Activated naive CD4-positive, alpha-beta T cell treated with anti-CD3 and anti-CD28 coated beads, Interleukin-2, amount 50 U/mL, for 72 hours (primary cell): ENCODE results near the gene MDM2. TPM values are rescaled to one million over a fixed set of nuclear protein-coding genes. Genes with fewer than 3 reads are reported as not detected.
"Not testable (repeated sequence)": the region's sequence is repeated elsewhere in the genome, so short reads cannot be mapped to it uniquely, and the experiment has no call there.

Experiments used
- ATAC-seq, 2 donors: fragments of 150-1000 bp; cut with Tn5 transposase; 2 replicates each; pipeline ENCODE4 v1.10.0; 2021; ENCODE audit warnings: mild to moderate bottlenecking in 2 of 2, moderate library complexity in 2 of 2
- DNase-seq, 2 donors: peaks; one replicate each; pipeline ENCODE4 v3.0.0; 2021 to 2022; ENCODE audit warnings: low spot score in 2 of 2
- H3K27ac Mint-ChIP-seq, 2 donors: one replicate each; pipeline ENCODE4 v1.8.0; 2022; ENCODE audit warnings: mild to moderate bottlenecking in 2 of 2, mixed read lengths in 2 of 2
- H3K36me3 Mint-ChIP-seq, 2 donors: one replicate each; pipeline ENCODE4 v1.8.0; 2022; ENCODE audit warnings: mixed read lengths in 2 of 2
- H3K9me3 Mint-ChIP-seq, 2 donors: one replicate each; pipeline ENCODE4 v1.8.0; 2022; ENCODE audit warnings: mixed read lengths in 2 of 2
- total RNA-seq, 2 donors: library from RNA; stranded (reverse); gene quantifications; one replicate each; pipeline ENCODE4 v1.2.3, GENCODE V29; 2022

Gene MDM2
- total RNA-seq, 2 donors from 2014 or later: 141 to 393 TPM

- ATAC-seq (no peak), DNase-seq (no peak)
- Mint-ChIP-seq H3K9me3 (no peaks in the 10 kb centered on the region), H3K27ac (no peak overlapping the region), H3K36me3 (peaks cover 0 to 8% of the 10 kb centered on the region in 2 donors)
These were observed 42.4 kb downstream of the MDM2 start for GRCh38 chr12:68850390-68850789.

- no peaks in the 10 kb centered on the region for H3K9me3 Mint-ChIP-seq
- ATAC-seq (no peak), DNase-seq (no peak)
- no peak overlapping the region for H3K27ac Mint-ChIP-seq
- H3K36me3 Mint-ChIP-seq: peaks cover 4 to 6% of the 10 kb centered on the region in 2 donors
These were observed 43.8 kb downstream of the MDM2 start for GRCh38 chr12:68851592-68852306.

DNA sequence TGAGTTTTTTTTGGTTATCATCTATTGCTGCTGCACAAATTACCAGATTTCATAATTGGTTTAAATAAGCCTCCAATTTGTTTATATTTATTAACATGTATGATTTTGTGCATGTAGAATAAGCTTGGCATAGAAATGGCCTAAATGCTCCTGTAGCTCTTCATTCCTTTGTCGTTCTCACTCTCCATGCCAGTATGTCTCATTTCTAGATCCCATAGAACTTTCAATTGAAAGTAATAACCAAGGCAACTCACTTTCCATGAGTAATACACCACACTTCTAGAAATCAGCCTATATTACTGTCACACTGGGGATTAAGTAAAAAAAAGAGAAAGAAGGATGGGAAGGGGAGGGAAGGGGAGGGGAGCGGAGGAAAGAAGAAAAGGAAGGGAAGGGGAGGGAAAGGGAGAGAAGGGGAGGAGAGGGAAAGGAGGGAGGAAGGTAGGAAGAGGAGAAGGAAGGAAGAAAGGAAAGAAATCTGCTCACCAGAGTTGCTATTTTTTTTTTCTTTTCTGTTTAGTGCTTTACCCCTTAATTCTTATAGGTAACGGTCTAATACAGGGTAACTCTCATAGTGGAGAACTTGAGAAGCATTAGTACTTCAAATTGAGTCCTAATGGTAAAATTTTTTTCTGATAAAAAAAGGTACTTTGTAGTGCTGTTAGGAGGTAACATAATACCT, 45.6 kb downstream of the MDM2 start:
- DNase-seq: no peak
- H3K36me3 Mint-ChIP-seq: peaks cover 4 to 20% of the 10 kb centered on the region in 2 donors
- peak; percentile 75 to 84 for ATAC-seq
- no peaks in the 10 kb centered on the region for H3K9me3 Mint-ChIP-seq
- peak overlapping the region in 1 of 2 donors; percentile 5 for H3K27ac Mint-ChIP-seq

DNA sequence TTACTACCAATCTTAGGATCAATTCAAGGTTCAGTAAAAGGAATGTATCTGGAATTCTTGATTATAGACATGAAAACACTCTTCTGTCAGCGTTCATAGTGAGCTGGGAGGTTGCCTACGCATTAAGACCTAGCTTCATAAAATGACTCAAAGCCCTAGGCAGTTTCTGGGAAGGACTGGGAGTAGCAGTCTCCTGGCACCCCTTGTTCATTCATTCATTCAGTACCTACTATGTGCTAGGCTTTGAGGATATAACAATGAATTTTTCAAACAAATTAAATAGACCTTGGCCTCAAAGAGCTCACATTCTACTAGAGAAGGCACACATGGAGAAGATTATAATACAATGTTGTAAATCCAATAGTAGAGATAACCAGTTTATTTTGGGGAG, 46.1 kb downstream of the MDM2 start:
- ATAC-seq (no peak), DNase-seq (no peak)
- H3K27ac Mint-ChIP-seq: no peak overlapping the region
- no peaks in the 10 kb centered on the region for H3K9me3 Mint-ChIP-seq
- H3K36me3 Mint-ChIP-seq: peaks cover 4 to 20% of the 10 kb centered on the region in 2 donors

DNA sequence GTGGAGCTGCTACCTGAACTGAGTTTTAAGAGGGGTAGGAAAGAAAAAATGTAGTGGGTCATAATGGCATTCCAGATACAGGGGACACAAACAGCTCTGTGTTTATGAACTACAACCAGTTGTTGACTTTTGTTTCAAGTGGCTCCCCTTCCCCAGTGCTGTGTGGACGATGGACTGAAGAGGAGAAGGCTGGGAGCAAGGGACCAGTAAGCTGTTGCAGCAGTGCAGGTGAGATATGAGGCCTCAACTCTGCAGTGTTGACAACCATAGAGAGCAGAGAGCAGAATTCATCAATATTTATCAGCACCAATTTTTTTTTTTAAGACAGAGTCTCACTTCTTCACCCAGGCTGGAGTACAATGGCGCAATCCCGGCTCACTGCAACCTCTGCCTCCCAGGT, 46.6 kb downstream of the MDM2 start:
- DNase-seq (no peak), ATAC-seq (no peak)
- peaks cover 4 to 20% of the 10 kb centered on the region in 2 donors for H3K36me3 Mint-ChIP-seq
- peak overlapping the region in 1 of 2 donors; percentile 38 for H3K27ac Mint-ChIP-seq
- H3K9me3 Mint-ChIP-seq: no peaks in the 10 kb centered on the region

DNA sequence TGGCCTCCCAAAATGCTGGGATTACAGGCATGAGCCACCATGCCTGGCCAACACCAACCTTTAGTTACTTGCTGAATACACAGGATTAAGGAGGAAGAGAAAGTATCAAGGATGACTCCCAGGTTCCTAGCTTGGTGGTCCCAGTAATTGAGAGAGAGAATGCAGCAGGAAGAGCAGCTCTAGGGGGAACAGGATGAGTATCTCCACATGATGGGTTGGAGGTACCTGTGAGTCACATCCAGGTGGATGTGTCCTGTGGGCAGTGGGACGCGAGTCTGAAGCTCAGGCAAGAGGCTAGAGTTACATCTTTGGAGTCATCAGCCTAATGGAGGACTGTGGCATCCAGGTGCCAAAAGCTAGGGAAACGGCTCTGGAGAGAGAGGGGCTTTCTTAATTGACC, 47.1 kb downstream of the MDM2 start:
- ATAC-seq (no peak), DNase-seq (no peak)
- Mint-ChIP-seq H3K36me3 (peaks cover 4 to 20% of the 10 kb centered on the region in 2 donors), H3K9me3 (no peaks in the 10 kb centered on the region), H3K27ac (no peak overlapping the region)

DNA sequence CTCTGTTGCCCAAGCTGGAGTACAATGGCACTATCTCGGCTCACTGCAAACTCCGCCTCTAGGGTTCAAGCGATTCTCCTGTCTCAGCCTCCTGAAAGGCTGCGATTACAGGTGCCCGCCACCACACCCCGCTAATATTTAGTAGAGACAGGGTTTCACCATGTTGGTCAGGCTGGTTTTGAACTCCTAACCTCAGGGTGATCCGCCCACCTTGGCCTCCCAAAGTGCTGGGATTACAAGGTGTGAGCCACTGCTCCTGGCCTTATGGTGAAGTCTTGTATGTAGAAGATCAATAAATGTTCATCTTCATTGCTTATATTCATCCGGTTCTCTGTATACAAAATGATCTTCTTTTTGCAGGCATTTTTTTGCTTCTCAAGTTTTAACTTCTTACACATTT, 47.8 kb downstream of the MDM2 start:
- ATAC-seq: no peak
- no peaks in the 10 kb centered on the region for H3K9me3 Mint-ChIP-seq
- H3K27ac Mint-ChIP-seq: no peak overlapping the region
- H3K36me3 Mint-ChIP-seq: peaks cover 4 to 20% of the 10 kb centered on the region in 2 donors
- no peak for DNase-seq

- no peaks in the 10 kb centered on the region for H3K9me3 Mint-ChIP-seq
- no peak for ATAC-seq
- no peak for DNase-seq
- H3K36me3 Mint-ChIP-seq: peaks cover 4 to 20% of the 10 kb centered on the region in 2 donors
- H3K27ac Mint-ChIP-seq: no peak overlapping the region
These were observed 48.5 kb downstream of the MDM2 start for GRCh38 chr12:68856510-68856909.

DNA sequence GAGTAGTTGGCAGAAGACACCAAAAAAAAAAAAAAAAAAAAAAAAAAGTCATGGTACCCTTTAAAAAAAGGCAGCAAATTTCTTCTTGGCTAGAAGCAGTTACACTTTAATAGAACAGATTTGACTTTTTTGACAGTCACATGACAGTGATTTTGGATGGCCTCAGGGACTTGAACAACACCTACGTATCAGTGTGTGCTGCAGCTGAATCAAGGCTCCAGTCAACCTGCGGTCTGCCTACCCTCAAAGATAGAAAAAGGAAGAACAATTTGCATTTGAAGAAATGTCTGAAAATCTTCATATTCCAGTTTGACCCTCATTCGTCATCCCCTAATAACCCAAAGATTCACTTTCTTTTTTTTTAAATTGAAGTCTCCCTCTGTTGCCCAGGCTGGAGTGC, 53.9 kb downstream of the MDM2 start:
- no peaks in the 10 kb centered on the region for H3K9me3 Mint-ChIP-seq
- DNase-seq (no peak), ATAC-seq (no peak)
- no peak overlapping the region for H3K27ac Mint-ChIP-seq
- peaks cover 0 to 17% of the 10 kb centered on the region in 2 donors for H3K36me3 Mint-ChIP-seq

- no peaks in the 10 kb centered on the region for H3K9me3 Mint-ChIP-seq
- DNase-seq: no peak
- H3K27ac Mint-ChIP-seq: no peak overlapping the region
- ATAC-seq: no peak
- peaks cover 0 to 8% of the 10 kb centered on the region in 2 donors for H3K36me3 Mint-ChIP-seq
These were observed 55.3 kb downstream of the MDM2 start for GRCh38 chr12:68863109-68863770.

GRCh38 chr12:68863886-68864454, 56.0 kb downstream of the MDM2 start:
- DNase-seq: peak in 1 of 2 donors; percentile 16
- not testable (repeated sequence) for H3K9me3 Mint-ChIP-seq, H3K36me3 Mint-ChIP-seq, H3K27ac Mint-ChIP-seq
- peak; percentile 18 to 35 for ATAC-seq

GRCh38 chr12:68864604-68865003, 56.6 kb downstream of the MDM2 start:
- no peak for ATAC-seq

GRCh38 chr12:68865399-68866164, 57.6 kb downstream of the MDM2 start:
- ATAC-seq: no peak

More at GRCh38 chr12:68864604-68865003, 56.6 kb downstream of the MDM2 start:
- no peak for DNase-seq
- H3K9me3 Mint-ChIP-seq: no peaks in the 10 kb centered on the region
- H3K36me3 Mint-ChIP-seq: peaks cover 0 to 6% of the 10 kb centered on the region in 2 donors
- no peak overlapping the region for H3K27ac Mint-ChIP-seq

DNA sequence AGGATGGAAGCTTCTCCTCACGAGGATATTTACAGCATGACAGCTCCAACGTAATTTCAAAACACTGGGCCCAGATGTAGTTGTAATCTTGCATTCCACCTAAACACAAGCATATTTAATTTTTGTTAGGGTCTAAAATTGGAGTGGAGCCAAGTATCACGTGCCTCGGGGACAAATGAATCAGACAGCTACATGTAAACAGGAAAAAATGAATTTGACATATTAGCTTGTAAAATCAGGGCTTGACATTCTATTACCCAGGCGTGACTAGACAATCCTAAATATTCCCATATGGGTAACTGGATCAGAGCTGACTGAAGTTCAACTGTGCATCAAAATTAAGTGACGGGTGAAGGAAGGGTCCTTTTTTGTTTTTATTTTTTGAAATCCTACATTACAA, 59.0 kb downstream of the MDM2 start:
- no peak overlapping the region for H3K27ac Mint-ChIP-seq
- ATAC-seq (no peak), DNase-seq (no peak)
- no peaks in the 10 kb centered on the region for H3K9me3 Mint-ChIP-seq
- peaks cover 0 to 17% of the 10 kb centered on the region in 2 donors for H3K36me3 Mint-ChIP-seq

More at GRCh38 chr12:68865399-68866164, 57.6 kb downstream of the MDM2 start:
- Mint-ChIP-seq H3K27ac (no peak overlapping the region), H3K36me3 (peaks cover 0 to 6% of the 10 kb centered on the region in 2 donors), H3K9me3 (no peaks in the 10 kb centered on the region)
- no peak for DNase-seq

GRCh38 chr12:68867606-68868005, 59.6 kb downstream of the MDM2 start:
- Mint-ChIP-seq H3K9me3 (no peaks in the 10 kb centered on the region), H3K36me3 (peaks cover 0 to 17% of the 10 kb centered on the region in 2 donors), H3K27ac (no peak overlapping the region)
- DNase-seq: no peak
- ATAC-seq: no peak

DNA sequence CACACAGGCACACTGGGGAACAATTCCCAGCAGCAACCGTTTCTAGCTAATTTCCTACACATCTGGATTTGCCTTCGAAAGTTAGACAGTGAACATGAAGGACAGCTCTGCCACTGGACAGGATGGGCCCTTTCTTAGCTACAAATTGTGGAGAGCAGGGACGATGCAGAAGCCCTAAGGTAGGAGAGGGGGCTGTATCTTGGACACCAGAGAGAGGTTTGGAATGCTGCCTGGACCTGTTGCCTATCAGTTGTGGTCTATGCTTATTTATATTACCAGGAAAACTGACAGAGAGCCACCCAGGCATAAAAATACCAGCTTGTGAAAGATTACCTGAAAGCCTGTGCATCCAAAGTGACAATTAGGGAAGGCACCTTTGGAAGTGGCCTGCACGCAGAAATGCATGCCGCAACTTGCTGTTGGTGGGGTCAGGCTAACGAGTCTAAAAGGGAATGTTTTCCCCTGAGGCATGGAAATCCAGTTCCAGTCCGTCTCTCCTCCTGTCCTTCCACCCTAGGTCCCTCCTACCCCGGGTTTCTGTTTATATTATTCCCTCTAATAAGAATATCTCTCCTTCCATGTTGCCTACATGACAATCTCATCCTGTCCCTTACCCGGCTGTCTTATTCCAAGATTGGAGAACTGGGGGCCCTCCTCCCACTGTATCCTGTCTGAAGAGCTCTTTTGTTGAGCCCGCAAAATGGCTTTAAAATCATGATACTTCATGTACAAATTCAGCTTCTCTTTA, 60.2 kb downstream of the MDM2 start:
- H3K36me3 Mint-ChIP-seq: peaks cover 0 to 17% of the 10 kb centered on the region in 2 donors
- DNase-seq (no peak), ATAC-seq (no peak)
- no peak overlapping the region for H3K27ac Mint-ChIP-seq
- no peaks in the 10 kb centered on the region for H3K9me3 Mint-ChIP-seq
